H9 (cell line): ENCODE measurements around the gene CABP4. TPM values are rescaled to one million over a fixed set of nuclear protein-coding genes. Genes with fewer than 3 reads are reported as not detected.

Source experiments
- DNase-seq: peaks from one replicate; pipeline ENCODE4 v3.0.0-alpha.2; 2017
- H2AFZ ChIP-seq: one replicate; pipeline ENCODE4 v1.6.1; 2013; ENCODE audit warnings: mild to moderate bottlenecking, low read length, control low read depth, moderate library complexity
- H2AK5ac ChIP-seq: 2 replicates; pipeline ENCODE4 v1.6.1; 2013; ENCODE audit warnings: low read length, control low read depth, mixed read lengths; ENCODE audit not compliant: insufficient read length
- H2BK120ac ChIP-seq: one replicate; pipeline ENCODE4 v1.6.1; 2013; ENCODE audit warnings: low read depth, mild to moderate bottlenecking, low read length, control low read depth, inconsistent platforms; ENCODE audit not compliant: poor library complexity, severe bottlenecking
- H2BK12ac ChIP-seq: 2 replicates; pipeline ENCODE4 v1.6.1; 2013; ENCODE audit warnings: low read length, control low read depth, mixed read lengths, low read depth; ENCODE audit not compliant: insufficient read length
- H2BK15ac ChIP-seq: 2 replicates; pipeline ENCODE4 v1.6.1; 2013; ENCODE audit warnings: low read depth, low read length, control low read depth
- H2BK20ac ChIP-seq: one replicate; pipeline ENCODE4 v1.6.1; 2013; ENCODE audit warnings: low read depth, mild to moderate bottlenecking, low read length, control low read depth, inconsistent platforms; ENCODE audit not compliant: poor library complexity, severe bottlenecking
- H2BK5ac ChIP-seq: 2 replicates; pipeline ENCODE4 v1.6.1; 2013; ENCODE audit warnings: low read length, control low read depth, mixed read lengths; ENCODE audit not compliant: insufficient read length
- H3K14ac ChIP-seq: 2 replicates; pipeline ENCODE4 v1.6.1; 2013; ENCODE audit warnings: low read length, control low read depth; ENCODE audit not compliant: insufficient read depth
- H3K18ac ChIP-seq: 2 replicates; pipeline ENCODE4 v1.6.1; 2013; ENCODE audit warnings: low read depth, mild to moderate bottlenecking, mixed read lengths, low read length, control low read depth; ENCODE audit not compliant: insufficient read length
- H3K23ac ChIP-seq: 2 replicates; pipeline ENCODE4 v1.6.1; 2013; ENCODE audit warnings: low read length, control low read depth, mixed read lengths, low read depth; ENCODE audit not compliant: insufficient read length
- H3K23me2 ChIP-seq: 2 replicates; pipeline ENCODE4 v1.6.1; 2013; ENCODE audit warnings: low read depth, mild to moderate bottlenecking, mixed read lengths, low read length, control low read depth; ENCODE audit not compliant: insufficient read length, poor library complexity, severe bottlenecking
- H3K27ac ChIP-seq: 2 replicates; pipeline ENCODE4 v1.5.1; 2013; ENCODE audit warnings: low read length, control low read depth, mixed read lengths, low read depth; ENCODE audit not compliant: insufficient read length
- H3K27me3 ChIP-seq: 2 replicates; pipeline ENCODE4 v1.6.1; 2013; ENCODE audit warnings: low read length, control low read depth, inconsistent platforms; ENCODE audit not compliant: insufficient read depth
- H3K4ac ChIP-seq: 2 replicates; pipeline ENCODE4 v1.6.1; 2013; ENCODE audit warnings: low read depth, mild to moderate bottlenecking, control low read depth, inconsistent platforms, low read length, moderate library complexity
- H3K4me1 ChIP-seq: 2 replicates; pipeline ENCODE4 v1.6.1; 2013; ENCODE audit warnings: low read length, control low read depth, inconsistent platforms; ENCODE audit not compliant: insufficient read depth
- H3K4me2 ChIP-seq: 2 replicates; pipeline ENCODE4 v1.6.1; 2013; ENCODE audit warnings: low read length, control low read depth, mixed read lengths; ENCODE audit not compliant: insufficient read length, insufficient read depth
- H3K56ac ChIP-seq: 2 replicates; pipeline ENCODE4 v1.6.1; 2013; ENCODE audit warnings: low read depth, mild to moderate bottlenecking, mixed read lengths, low read length, control low read depth; ENCODE audit not compliant: insufficient read length
- H3K79me1 ChIP-seq: 2 replicates; pipeline ENCODE4 v1.6.1; 2013; ENCODE audit warnings: low read depth, mild to moderate bottlenecking, moderate library complexity, low read length, control low read depth, inconsistent platforms; ENCODE audit not compliant: insufficient read depth, poor library complexity, severe bottlenecking
- H3K79me2 ChIP-seq: 2 replicates; pipeline ENCODE4 v1.6.1; 2013; ENCODE audit warnings: low read length, control low read depth, inconsistent platforms; ENCODE audit not compliant: insufficient read depth
- H3K9ac ChIP-seq: 2 replicates; pipeline ENCODE4 v1.6.1; 2013; ENCODE audit warnings: low read length, control low read depth, mixed read lengths; ENCODE audit not compliant: insufficient read length; ENCODE audit errors: extremely low read depth
- H3K9me3 ChIP-seq: one replicate; pipeline ENCODE4 v1.6.1; 2013; ENCODE audit warnings: low read depth, low read length, inconsistent platforms; ENCODE audit not compliant: control insufficient read depth
- H3T11ph ChIP-seq: one replicate; pipeline ENCODE4 v1.6.1; 2013; ENCODE audit warnings: mild to moderate bottlenecking, low read length, control low read depth, inconsistent platforms
- H4K20me1 ChIP-seq: one replicate; pipeline ENCODE4 v1.6.1; 2013; ENCODE audit not compliant: control insufficient read depth, insufficient read length, insufficient read depth
- H4K5ac ChIP-seq: 2 replicates; pipeline ENCODE4 v1.6.1; 2013; ENCODE audit warnings: low read depth, mild to moderate bottlenecking, mixed read lengths, low read length, control low read depth; ENCODE audit not compliant: insufficient read length
- H4K8ac ChIP-seq: replicated peaks from 2 replicates; pipeline ENCODE4 v1.6.1; 2013; ENCODE audit warnings: low read length, control low read depth, mixed read lengths, low read depth; ENCODE audit not compliant: insufficient read length
- H4K91ac ChIP-seq: 2 replicates; pipeline ENCODE4 v1.6.1; 2013; ENCODE audit warnings: low read depth, mild to moderate bottlenecking, moderate library complexity, mixed read lengths, low read length, control low read depth; ENCODE audit not compliant: insufficient read length
- H3K27ac Mint-ChIP-seq, 3 experiments: 2 replicates in 2 of 3; 3 replicates in 1 of 3; pipeline ENCODE4 v1.8.0; 2020 to 2021; ENCODE audit warnings: mixed read lengths in 3 of 3, mild to moderate bottlenecking in 1 of 3, moderate library complexity in 1 of 3
- H3K27me3 Mint-ChIP-seq: 2 replicates; pipeline ENCODE4 v1.8.0; 2021; ENCODE audit warnings: low read depth, mild to moderate bottlenecking, moderate library complexity, mixed read lengths
- H3K36me3 Mint-ChIP-seq, 3 experiments: 2 replicates in 2 of 3; 3 replicates in 1 of 3; pipeline ENCODE4 v1.8.0; 2020 to 2021; ENCODE audit warnings: low read depth in 3 of 3, mixed read lengths in 3 of 3; ENCODE audit not compliant: insufficient read depth in 1 of 3
- H3K4me1 Mint-ChIP-seq, 2 experiments: 2 replicates each; pipeline ENCODE4 v1.8.0; 2020; ENCODE audit warnings: mixed read lengths in 2 of 2
- H3K4me3 Mint-ChIP-seq, 2 experiments: 2 replicates in 1 of 2; 3 replicates in 1 of 2; pipeline ENCODE4 v1.8.0; 2020 to 2021; ENCODE audit warnings: mild to moderate bottlenecking in 2 of 2, mixed read lengths in 2 of 2, moderate library complexity in 1 of 2
- H3K9me3 Mint-ChIP-seq, 2 experiments: 2 replicates in 1 of 2; 3 replicates in 1 of 2; pipeline ENCODE4 v1.8.0; 2020; ENCODE audit warnings: mild to moderate bottlenecking in 2 of 2, mixed read lengths in 2 of 2, moderate library complexity in 1 of 2
- WGBS: extraction: QIAGEN DNeasy Blood & Tissue Kit; methylation state at CpG from one replicate; pipeline ENCODE4 v1.1.7; 2013; ENCODE audit warnings: missing lambda C conversion rate, low lambda C conversion rate, mixed read lengths; ENCODE audit not compliant: insufficient read length; ENCODE audit errors: extremely low coverage; 5-methylcytosine and 5-hydroxymethylcytosine counted together
- total RNA-seq: library from RNA; stranded (reverse); gene quantifications from 2 replicates; pipeline ENCODE4 v1.2.1, GENCODE V29; 2021
- TF ChIP-seq, protein P1 (sequence below): fragments of 200-600 bp; sonication (generic); conservative IDR thresholded peaks from 3 replicates; pipeline ENCODE4 v1.8.0; 2021; ENCODE audit warnings: antibody characterized with exemption, mild to moderate bottlenecking

Gene CABP4
- total RNA-seq, 1 experiment from 2014 or later: not detected

DNA sequence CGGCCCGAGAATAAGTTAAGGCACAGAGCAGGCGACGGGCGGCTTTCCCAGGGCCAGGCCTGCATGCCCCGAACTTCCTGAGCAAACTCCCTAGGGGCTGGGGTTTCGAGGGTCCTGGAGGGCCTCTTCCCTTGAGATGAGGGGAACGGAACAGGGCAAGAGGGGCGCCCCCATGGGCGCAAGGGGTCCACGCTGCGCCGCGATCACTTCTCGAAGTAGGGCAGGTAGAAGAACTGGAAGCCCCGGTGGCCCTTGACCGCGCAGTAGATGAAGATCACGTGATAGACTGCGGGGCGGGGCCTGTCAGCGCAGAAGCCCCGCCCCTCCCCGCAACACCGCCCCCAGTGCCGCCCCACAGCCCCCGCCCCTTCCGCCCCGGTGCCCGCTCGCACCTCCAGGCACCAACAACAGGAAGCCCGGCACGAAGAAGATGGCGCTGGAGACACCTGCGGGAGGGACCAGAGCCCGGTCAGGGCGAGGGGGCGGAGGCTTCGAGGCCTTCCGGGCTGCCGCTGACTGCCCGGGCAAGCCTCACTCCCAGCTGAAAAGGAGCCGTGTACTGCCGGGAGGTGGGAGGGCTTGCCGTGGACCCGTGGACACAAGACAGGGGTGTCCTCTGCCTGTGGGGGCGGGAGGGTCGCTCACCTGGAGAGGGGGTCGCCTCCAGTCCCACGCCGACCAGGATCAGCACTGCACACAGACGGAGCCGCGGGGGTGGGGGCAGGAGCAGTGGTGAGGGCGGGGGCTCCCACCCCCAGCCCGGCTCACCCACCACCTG lies 9.4 kb downstream of the CABP4 start:
- H3K14ac ChIP-seq: peak overlapping the region; percentile 90
- H3K23me2 ChIP-seq: peaks cover 12% of the 10 kb centered on the region
- WGBS: no CpG with 5 or more reads among the region's 56 CpGs
- H2BK12ac ChIP-seq: no peak overlapping the region
- H3K79me1 ChIP-seq: no peaks in the 10 kb centered on the region
- H4K91ac ChIP-seq: no peak overlapping the region
- no peak overlapping the region for H3K4ac ChIP-seq
- H4K20me1 ChIP-seq: no peaks in the 10 kb centered on the region
- no peaks in the 10 kb centered on the region for H3K9me3 ChIP-seq
- no peak overlapping the region for H2BK20ac ChIP-seq
- no peak overlapping the region for H3T11ph ChIP-seq
- no peak overlapping the region for H4K8ac ChIP-seq
- no peak overlapping the region for H4K5ac ChIP-seq
- no peak overlapping the region for H2BK120ac ChIP-seq
- no peak overlapping the region for H3K23ac ChIP-seq
- Mint-ChIP-seq H3K27ac (peak overlapping the region; percentile 48 to 95 (median 71); a peak in 4 of 7 replicates), H3K9me3 (no peaks in the 10 kb centered on the region), H3K4me1 (peaks cover 20 to 25% of the 10 kb centered on the region in 2 experiments), H3K4me3 (peak overlapping the region; percentile 83 to 86), H3K27me3 (peaks cover 2% of the 10 kb centered on the region), H3K36me3 (peaks cover 0 to 4% (median 0%) of the 10 kb centered on the region in 3 experiments; a peak in 2 of 7 replicates)
- H3K27ac ChIP-seq: no peak overlapping the region
- H2BK15ac ChIP-seq: no peak overlapping the region
- no peaks in the 10 kb centered on the region for H3K79me2 ChIP-seq
- H3K56ac ChIP-seq: no peak overlapping the region
- H3K18ac ChIP-seq: peak overlapping the region; percentile 90
- no peaks in the 10 kb centered on the region for H3K27me3 ChIP-seq
- H2AFZ ChIP-seq: no peak overlapping the region
- no peak overlapping the region for H2BK5ac ChIP-seq
- peak overlapping the region; percentile 81 for H3K9ac ChIP-seq
- H2AK5ac ChIP-seq: no peak overlapping the region
- H3K4me2 ChIP-seq: peak overlapping the region; percentile 49
- TF ChIP-seq, protein P1, sequence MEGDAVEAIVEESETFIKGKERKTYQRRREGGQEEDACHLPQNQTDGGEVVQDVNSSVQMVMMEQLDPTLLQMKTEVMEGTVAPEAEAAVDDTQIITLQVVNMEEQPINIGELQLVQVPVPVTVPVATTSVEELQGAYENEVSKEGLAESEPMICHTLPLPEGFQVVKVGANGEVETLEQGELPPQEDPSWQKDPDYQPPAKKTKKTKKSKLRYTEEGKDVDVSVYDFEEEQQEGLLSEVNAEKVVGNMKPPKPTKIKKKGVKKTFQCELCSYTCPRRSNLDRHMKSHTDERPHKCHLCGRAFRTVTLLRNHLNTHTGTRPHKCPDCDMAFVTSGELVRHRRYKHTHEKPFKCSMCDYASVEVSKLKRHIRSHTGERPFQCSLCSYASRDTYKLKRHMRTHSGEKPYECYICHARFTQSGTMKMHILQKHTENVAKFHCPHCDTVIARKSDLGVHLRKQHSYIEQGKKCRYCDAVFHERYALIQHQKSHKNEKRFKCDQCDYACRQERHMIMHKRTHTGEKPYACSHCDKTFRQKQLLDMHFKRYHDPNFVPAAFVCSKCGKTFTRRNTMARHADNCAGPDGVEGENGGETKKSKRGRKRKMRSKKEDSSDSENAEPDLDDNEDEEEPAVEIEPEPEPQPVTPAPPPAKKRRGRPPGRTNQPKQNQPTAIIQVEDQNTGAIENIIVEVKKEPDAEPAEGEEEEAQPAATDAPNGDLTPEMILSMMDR: no peak
- no peaks in the 10 kb centered on the region; the same call in 1 of the 2 replicates for H3K4me1 ChIP-seq
- peak; percentile 95 for DNase-seq
